ENCODE data around the gene B3GAT1. TPM values are rescaled to one million over a fixed set of nuclear protein-coding genes. Genes with fewer than 3 reads are reported as not detected.

B3GAT1 gene
- polyA plus RNA-seq, 1 donor from 2014 or later, result 28.2 TPM

GRCh38 chr11:134398079-134398444, 14.0 kb downstream of the B3GAT1 start:
- peaks cover 6% of the 10 kb centered on the region for H3K9me3 ChIP-seq (ENCODE audit: low read length)
- no peaks in the 10 kb centered on the region for H4K20me1 ChIP-seq (ENCODE audit: insufficient read depth)
- no peaks in the 10 kb centered on the region for H3F3A ChIP-seq (ENCODE audit: insufficient read depth, low read length, poor library complexity, severe bottlenecking)
- no peak overlapping the region for H3K4me3 ChIP-seq (ENCODE audit: low read length)
- no peak overlapping the region for H2AFZ ChIP-seq (ENCODE audit: low read depth, low read length)
- no peak for TF ChIP-seq EZH2 (IDR thresholded peaks at IDR 0.05; ENCODE audit: borderline replicate concordance, insufficient read depth, low read length, poor library complexity, severe bottlenecking)
- TF ChIP-seq MXI1 (conservative IDR thresholded peaks at IDR 0.05; ENCODE audit: poor library complexity, severe bottlenecking), result no peak
- TF ChIP-seq POLR2AphosphoS5 (IDR thresholded peaks at IDR 0.05), result no peak
- no peak for TF ChIP-seq SMC3 (conservative IDR thresholded peaks at IDR 0.05; ENCODE audit: poor library complexity)
- no peak for TF ChIP-seq REST (IDR thresholded peaks at IDR 0.05; ENCODE audit: borderline replicate concordance)
- no peak for TF ChIP-seq EP300 (conservative IDR thresholded peaks at IDR 0.05; ENCODE audit: poor library complexity, severe bottlenecking)
- no peaks in the 10 kb centered on the region for H3K27me3 ChIP-seq (ENCODE audit: insufficient read depth, low read depth, low read length)
- no peaks in the 10 kb centered on the region for H3K9me2 ChIP-seq (ENCODE audit: insufficient read depth, low read length)
- no peaks in the 10 kb centered on the region for H3K36me3 ChIP-seq (ENCODE audit: insufficient read depth, low read length)
- H3K4me2 ChIP-seq (ENCODE audit: low read length), result no peak overlapping the region
- peaks cover 33% of the 10 kb centered on the region for H3K79me2 ChIP-seq (replicated peaks; ENCODE audit: insufficient read depth, low read length)
- no peak overlapping the region for H3K9ac ChIP-seq (ENCODE audit: low read length)
- no peak overlapping the region for H3K27ac ChIP-seq (ENCODE audit: low read length)

DNA sequence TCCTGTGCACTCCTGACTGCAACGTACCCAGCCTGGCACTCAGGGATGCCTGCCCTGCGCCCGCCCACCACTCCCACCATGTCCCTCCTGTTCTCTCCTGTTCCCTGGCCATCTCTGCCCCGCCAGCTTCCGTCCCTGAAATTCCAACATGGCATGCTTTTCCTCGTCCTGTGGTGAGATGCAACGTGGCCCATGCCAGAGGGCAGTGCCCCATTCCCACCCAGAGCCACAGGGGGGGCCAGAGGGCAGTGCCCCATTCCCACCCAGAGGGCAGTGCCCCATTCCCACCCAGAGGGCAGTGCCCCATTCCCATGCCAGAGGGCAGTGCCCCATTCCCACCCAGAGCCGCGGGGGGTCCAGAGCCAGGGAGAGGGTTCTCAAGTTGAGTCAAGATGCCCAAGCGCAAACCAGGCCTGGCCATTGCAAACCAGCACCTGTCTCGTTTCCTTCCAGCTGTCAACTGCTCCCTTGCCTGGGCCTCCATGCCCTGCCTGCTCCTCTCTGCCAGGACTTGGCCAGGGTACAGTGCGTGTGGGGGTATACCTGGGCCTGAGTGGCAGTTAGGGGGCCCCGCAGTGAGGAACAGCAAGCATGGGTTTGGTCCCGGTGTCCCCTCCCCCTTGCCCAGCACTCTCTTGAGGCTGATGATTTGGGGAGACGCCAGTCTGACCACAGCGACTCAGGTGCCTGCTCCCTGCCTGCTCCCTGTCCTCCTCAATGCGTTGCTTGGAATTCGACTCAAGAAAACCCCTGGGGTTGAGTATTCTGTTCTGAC, 14.6 kb downstream of the B3GAT1 start:
- H4K20me1 ChIP-seq (ENCODE audit: insufficient read depth), result no peaks in the 10 kb centered on the region
- H3K4me2 ChIP-seq (ENCODE audit: low read length), result no peak overlapping the region
- peaks cover 33% of the 10 kb centered on the region for H3K79me2 ChIP-seq (replicated peaks; ENCODE audit: insufficient read depth, low read length)
- no peak overlapping the region for H3K27ac ChIP-seq (ENCODE audit: low read length)
- H3K27me3 ChIP-seq (ENCODE audit: insufficient read depth, low read depth, low read length), result no peaks in the 10 kb centered on the region
- peaks cover 6% of the 10 kb centered on the region for H3K9me3 ChIP-seq (ENCODE audit: low read length)
- no peaks in the 10 kb centered on the region for H3F3A ChIP-seq (ENCODE audit: insufficient read depth, low read length, poor library complexity, severe bottlenecking)
- no peak overlapping the region for H2AFZ ChIP-seq (ENCODE audit: low read depth, low read length)
- TF ChIP-seq EZH2 (IDR thresholded peaks at IDR 0.05; ENCODE audit: borderline replicate concordance, insufficient read depth, low read length, poor library complexity, severe bottlenecking), result no peak
- TF ChIP-seq TAF1 (IDR thresholded peaks at IDR 0.05; ENCODE audit: low read depth), result no peak
- no peak for TF ChIP-seq RAD21 (conservative IDR thresholded peaks at IDR 0.05)
- no peak for TF ChIP-seq REST (IDR thresholded peaks at IDR 0.05; ENCODE audit: borderline replicate concordance)
- no peak for TF ChIP-seq MXI1 (conservative IDR thresholded peaks at IDR 0.05; ENCODE audit: poor library complexity, severe bottlenecking)
- TF ChIP-seq EP300 (conservative IDR thresholded peaks at IDR 0.05; ENCODE audit: poor library complexity, severe bottlenecking), result no peak
- TF ChIP-seq CTCF (IDR thresholded peaks at IDR 0.05; ENCODE audit: poor library complexity, severe bottlenecking), result no peak
- TF ChIP-seq SMC3 (conservative IDR thresholded peaks at IDR 0.05; ENCODE audit: poor library complexity), result no peak
- TF ChIP-seq POLR2AphosphoS5 (IDR thresholded peaks at IDR 0.05), result no peak
- no peak overlapping the region for H3K4me3 ChIP-seq (ENCODE audit: low read length)
- no peaks in the 10 kb centered on the region for H3K9me2 ChIP-seq (ENCODE audit: insufficient read depth, low read length)
- no peaks in the 10 kb centered on the region for H3K36me3 ChIP-seq (ENCODE audit: insufficient read depth, low read length)
- H3K9ac ChIP-seq (ENCODE audit: low read length), result no peak overlapping the region
